Endothelial cell of umbilical vein (primary cell): ENCODE data around the gene PDE7B.

Experiments used
- EZH2 ChIP-seq: IDR thresholded peaks from 2 replicates; pipeline ENCODE4 v1.6.1; 2012; ENCODE audit warnings: borderline replicate concordance, low read depth, mild to moderate bottlenecking, moderate library complexity, low read length, inconsistent platforms; ENCODE audit not compliant: severe bottlenecking
- FOS ChIP-seq: IDR thresholded peaks from 2 replicates; pipeline ENCODE4 v1.6.1; 2011; ENCODE audit warnings: mild to moderate bottlenecking, low read length, moderate library complexity, borderline replicate concordance; ENCODE audit not compliant: insufficient read depth
- GATA2 ChIP-seq: IDR thresholded peaks from 2 replicates; pipeline ENCODE4 v1.7.0; 2011; ENCODE audit warnings: low read depth, mild to moderate bottlenecking, moderate library complexity, mixed read lengths, low read length; ENCODE audit not compliant: insufficient read length, insufficient read depth
- JUN ChIP-seq: IDR thresholded peaks from 2 replicates; pipeline ENCODE4 v1.6.1; 2011; ENCODE audit warnings: borderline replicate concordance, low read depth; ENCODE audit not compliant: insufficient read length, insufficient read depth
- MAX ChIP-seq: IDR thresholded peaks from 2 replicates; pipeline ENCODE4 v1.6.1; 2011; ENCODE audit not compliant: insufficient read depth, insufficient read length
- MYC ChIP-seq: IDR thresholded peaks from one replicate; pipeline ENCODE4 v1.6.1; 2011; ENCODE audit warnings: mild to moderate bottlenecking, low read depth, low read length
- POLR2A ChIP-seq: IDR thresholded peaks from 2 replicates; pipeline ENCODE4 v1.6.1; 2012; ENCODE audit warnings: low read depth, mild to moderate bottlenecking, control low read depth, low read length
- POLR2AphosphoS5 ChIP-seq: IDR thresholded peaks from 2 replicates; pipeline ENCODE4 v1.6.1; 2012; ENCODE audit warnings: low read depth, mild to moderate bottlenecking, control low read depth, low read length, moderate library complexity; ENCODE audit not compliant: insufficient read depth
- TF ChIP-seq, protein P1 (sequence below), 2 donors: IDR thresholded peaks; 1 replicate in 1 of 2; 2 replicates in 1 of 2; pipeline ENCODE4 v1.5.1; 2011; ENCODE audit warnings: low read length in 2 of 2, mild to moderate bottlenecking in 2 of 2, moderate library complexity in 2 of 2, control low read depth in 1 of 2, inconsistent platforms in 1 of 2, low read depth in 1 of 2; ENCODE audit not compliant: insufficient read depth in 1 of 2; ENCODE audit errors: extremely low read depth in 1 of 2

- TF ChIP-seq, protein P1, sequence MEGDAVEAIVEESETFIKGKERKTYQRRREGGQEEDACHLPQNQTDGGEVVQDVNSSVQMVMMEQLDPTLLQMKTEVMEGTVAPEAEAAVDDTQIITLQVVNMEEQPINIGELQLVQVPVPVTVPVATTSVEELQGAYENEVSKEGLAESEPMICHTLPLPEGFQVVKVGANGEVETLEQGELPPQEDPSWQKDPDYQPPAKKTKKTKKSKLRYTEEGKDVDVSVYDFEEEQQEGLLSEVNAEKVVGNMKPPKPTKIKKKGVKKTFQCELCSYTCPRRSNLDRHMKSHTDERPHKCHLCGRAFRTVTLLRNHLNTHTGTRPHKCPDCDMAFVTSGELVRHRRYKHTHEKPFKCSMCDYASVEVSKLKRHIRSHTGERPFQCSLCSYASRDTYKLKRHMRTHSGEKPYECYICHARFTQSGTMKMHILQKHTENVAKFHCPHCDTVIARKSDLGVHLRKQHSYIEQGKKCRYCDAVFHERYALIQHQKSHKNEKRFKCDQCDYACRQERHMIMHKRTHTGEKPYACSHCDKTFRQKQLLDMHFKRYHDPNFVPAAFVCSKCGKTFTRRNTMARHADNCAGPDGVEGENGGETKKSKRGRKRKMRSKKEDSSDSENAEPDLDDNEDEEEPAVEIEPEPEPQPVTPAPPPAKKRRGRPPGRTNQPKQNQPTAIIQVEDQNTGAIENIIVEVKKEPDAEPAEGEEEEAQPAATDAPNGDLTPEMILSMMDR (IDR thresholded peaks at IDR 0.05; ENCODE audit: extremely low read depth in 1 of 2, insufficient read depth in 1 of 2, low read depth in 1 of 2, low read length in 2 of 2) = no peak
- no peak for TF ChIP-seq POLR2AphosphoS5
- TF ChIP-seq POLR2A = no peak
- TF ChIP-seq MAX = no peak
- TF ChIP-seq JUN = no peak
- TF ChIP-seq MYC = no peak
- no peak for TF ChIP-seq EZH2
- no peak for TF ChIP-seq FOS
- no peak for TF ChIP-seq GATA2
Observed at GRCh38 chr6:135815216-135815615, 36.3 kb upstream of the PDE7B start.
